Upper lobe of left lung (tissue), 6 donors: Measurements from ENCODE around the gene INTS2. TPM values are rescaled to one million over a fixed set of nuclear protein-coding genes. Genes with fewer than 3 reads are reported as not detected.
"Not testable (repeated sequence)": the region's sequence is repeated elsewhere in the genome, so short reads cannot be mapped to it uniquely, and the experiment has no call there.

Source experiments
- ATAC-seq, 2 donors: fragments of 200-7000 bp; cut with Tn5 transposase; one replicate each; pipeline ENCODE4 v1.9.1; 2022; ENCODE audit warnings: mild to moderate bottlenecking in 2 of 2, moderate library complexity in 2 of 2; ENCODE audit not compliant: low FRiP score in 2 of 2
- DNase-seq, 2 donors: peaks; one replicate each; pipeline ENCODE4 v3.0.0-alpha.2; 2019 to 2020
- H3K27ac ChIP-seq, 4 donors: fragments of 200-600 bp; sonication (generic); one replicate each; pipeline ENCODE4 v1.5.1; 2016 to 2019
- H3K27me3 ChIP-seq, 4 donors: fragments of 200-600 bp; sonication (generic); one replicate each; pipeline ENCODE4 v1.5.1; 2017 to 2019
- H3K36me3 ChIP-seq, 4 donors: fragments of 200-600 bp; sonication (generic); one replicate each; pipeline ENCODE4 v1.5.1; 2016 to 2019
- H3K4me1 ChIP-seq, 4 donors: fragments of 200-600 bp; sonication (generic); one replicate each; pipeline ENCODE4 v1.5.1; 2018 to 2019
- H3K4me3 ChIP-seq, 4 donors: fragments of 200-600 bp; sonication (generic); one replicate each; pipeline ENCODE4 v1.5.1; 2017 to 2019; ENCODE audit warnings: mild to moderate bottlenecking in 2 of 4, moderate library complexity in 1 of 4
- H3K9me3 ChIP-seq, 4 donors: fragments of 200-600 bp; sonication (generic); one replicate each; pipeline ENCODE4 v1.5.1; 2018 to 2019
- EP300 ChIP-seq, 4 donors: sonication (generic); formaldehyde crosslinking; IDR thresholded peaks; one replicate each; pipeline ENCODE4 v1.5.1; 2017; ENCODE audit warnings: antibody characterized with exemption in 4 of 4, control low read depth in 2 of 4
- POLR2A ChIP-seq, 4 donors: fragments of 450-650 bp; IDR thresholded peaks; one replicate each; pipeline ENCODE4 v1.5.1; 2016 to 2017; ENCODE audit warnings: antibody characterized with exemption in 4 of 4, mild to moderate bottlenecking in 2 of 4
- POLR2AphosphoS5 ChIP-seq, 2 donors: sonication (generic); formaldehyde crosslinking; IDR thresholded peaks; one replicate each; pipeline ENCODE4 v1.5.1; 2017; ENCODE audit warnings: antibody characterized with exemption in 2 of 2
- WGBS, 2 donors: methylation state at CpG; one replicate each; pipeline ENCODE4 v1.1.5; 2017 to 2018; 5-methylcytosine and 5-hydroxymethylcytosine counted together
- total RNA-seq, 6 donors: library from RNA; depleted of rRNA in 4 of 6; stranded (reverse); fragments of >200 nt in 4 of 6; gene quantifications; one replicate each; pipeline versions ENCODE4 v1.1.0 to v1.2.1, GENCODE V29; 2016 to 2021
- TF ChIP-seq, protein P1 (sequence below), 6 experiments: fragments of 450-650 bp in 4 of 6; fragments of 200-600 bp in 2 of 6; sonication (generic) in 2 of 6; IDR thresholded peaks; one replicate each; pipeline ENCODE4 v1.5.1; 2016 to 2019; ENCODE audit warnings: antibody characterized with exemption in 6 of 6
- donor health status: DM: no; HTN: no; CAD: no; lungs with moderate emphysema.
- donor health status: DM: no; HTN: yes; CAD: no; lungs with severe emphysema.

The INTS2 gene
- total RNA-seq, 6 donors from 2014 or later: 6.0 to 12.0 (median 9.9) TPM

DNA sequence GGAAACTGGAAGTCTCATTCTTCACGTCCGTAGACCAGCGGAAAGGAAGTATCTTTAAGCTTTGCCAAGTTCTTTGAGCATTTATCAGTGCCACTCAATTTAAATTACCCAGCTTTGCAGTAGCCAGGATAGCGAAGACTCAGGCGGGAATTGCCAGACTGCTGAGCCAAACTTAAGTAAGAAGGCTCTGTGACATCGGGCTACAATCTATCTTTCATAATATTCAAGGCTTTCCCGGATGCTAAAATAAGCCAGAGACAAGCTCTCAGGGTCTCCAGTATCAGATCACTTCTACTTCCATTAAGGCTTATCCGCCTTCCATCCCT is 64.0 kb downstream of the INTS2 start:
- Histone ChIP-seq H3K27ac (peak overlapping the region; percentile 68 to 84 (median 82)), H3K9me3 (no peaks in the 10 kb centered on the region), H3K4me3 (peak overlapping the region; percentile 23 to 78 (median 61)), H3K27me3 (no peaks in the 10 kb centered on the region), H3K4me1 (peaks cover 6 to 10% (median 8%) of the 10 kb centered on the region in 4 donors), H3K36me3 (peaks cover 0 to 14% (median under 1%) of the 10 kb centered on the region in 4 donors)
- TF ChIP-seq, protein P1, sequence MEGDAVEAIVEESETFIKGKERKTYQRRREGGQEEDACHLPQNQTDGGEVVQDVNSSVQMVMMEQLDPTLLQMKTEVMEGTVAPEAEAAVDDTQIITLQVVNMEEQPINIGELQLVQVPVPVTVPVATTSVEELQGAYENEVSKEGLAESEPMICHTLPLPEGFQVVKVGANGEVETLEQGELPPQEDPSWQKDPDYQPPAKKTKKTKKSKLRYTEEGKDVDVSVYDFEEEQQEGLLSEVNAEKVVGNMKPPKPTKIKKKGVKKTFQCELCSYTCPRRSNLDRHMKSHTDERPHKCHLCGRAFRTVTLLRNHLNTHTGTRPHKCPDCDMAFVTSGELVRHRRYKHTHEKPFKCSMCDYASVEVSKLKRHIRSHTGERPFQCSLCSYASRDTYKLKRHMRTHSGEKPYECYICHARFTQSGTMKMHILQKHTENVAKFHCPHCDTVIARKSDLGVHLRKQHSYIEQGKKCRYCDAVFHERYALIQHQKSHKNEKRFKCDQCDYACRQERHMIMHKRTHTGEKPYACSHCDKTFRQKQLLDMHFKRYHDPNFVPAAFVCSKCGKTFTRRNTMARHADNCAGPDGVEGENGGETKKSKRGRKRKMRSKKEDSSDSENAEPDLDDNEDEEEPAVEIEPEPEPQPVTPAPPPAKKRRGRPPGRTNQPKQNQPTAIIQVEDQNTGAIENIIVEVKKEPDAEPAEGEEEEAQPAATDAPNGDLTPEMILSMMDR (IDR thresholded peaks at IDR 0.05): no peak
- peak in 1 of 2 donors; percentile 22 for TF ChIP-seq POLR2AphosphoS5 (IDR thresholded peaks at IDR 0.05)
- DNase-seq (no peak), ATAC-seq (peak; percentile 56 to 65)
- 1 to 4% methylated on average over 8 of the region's 8 CpGs for WGBS, 2 donors

DNA sequence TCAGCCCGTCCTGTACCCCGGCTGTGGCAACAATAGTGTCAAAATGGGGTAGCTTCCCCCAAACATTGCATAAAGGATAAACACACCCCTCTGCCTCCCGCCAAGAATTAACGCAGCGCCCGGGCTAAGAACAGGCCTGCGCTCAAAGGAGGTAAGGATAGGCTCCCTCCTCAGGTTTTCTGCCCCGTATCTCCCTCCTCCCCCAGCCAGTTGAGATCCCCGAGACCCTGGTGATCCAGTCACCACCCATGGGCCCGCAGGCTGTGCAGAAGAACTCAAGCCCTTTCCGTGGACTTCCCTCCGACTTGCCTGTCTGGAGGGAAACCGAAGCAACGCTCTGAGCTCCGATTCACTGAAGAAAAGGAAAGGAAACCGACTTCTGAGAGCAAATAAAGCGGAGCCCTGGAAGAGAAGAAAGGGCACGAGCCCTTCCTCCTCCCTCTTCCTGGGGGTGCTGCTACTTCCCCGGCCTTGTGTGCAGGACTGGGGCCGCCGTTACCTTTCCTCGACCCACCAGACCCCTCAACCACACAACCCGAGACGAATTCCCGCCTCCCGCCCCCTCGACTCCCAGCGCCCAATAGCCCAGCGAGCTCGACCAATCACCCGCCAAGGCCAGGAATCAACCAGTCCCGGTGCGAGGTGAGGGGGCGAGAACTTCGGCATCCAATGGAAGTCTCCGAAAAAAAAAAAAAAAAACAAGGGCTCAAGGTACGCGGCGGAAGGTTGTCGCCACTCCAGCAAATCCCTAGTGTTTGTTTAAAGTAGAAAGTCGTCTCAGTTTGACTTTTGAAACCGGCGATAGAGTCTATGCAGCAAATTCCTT is 64.6 kb downstream of the INTS2 start, which contains the start of gene BRIP1:
TSS of gene BRIP1 (minus strand) at position 554 of the 826 bp plus-strand sequence. CDS start 1,989 bp downstream, outside the sequence.
- Histone ChIP-seq H3K4me3 (peak within 1 kb of the TSS; percentile 59 to 78 (median 61)), H3K27ac (peak within 1 kb of the TSS; percentile 68 to 84 (median 82)), H3K4me1 (peaks cover 6 to 10% (median 8%) of the 10 kb centered on the region in 4 donors), H3K9me3 (no peaks in the 10 kb centered on the region), H3K27me3 (no peaks in the 10 kb centered on the region), H3K36me3 (peaks cover 0 to 12% (median 0%) of the 10 kb centered on the region in 4 donors)
- ATAC-seq (peak; percentile 98 to 99), DNase-seq (peak; percentile 87 to 94)
- WGBS, 2 donors: 0% methylated on average over 30 to 42 of the region's 43 CpGs
- no peak for TF ChIP-seq EP300 (IDR thresholded peaks at IDR 0.05)
- no peak for TF ChIP-seq POLR2A (IDR thresholded peaks at IDR 0.05)
- no peak for TF ChIP-seq POLR2AphosphoS5 (IDR thresholded peaks at IDR 0.05)
- TF ChIP-seq, protein P1 (IDR thresholded peaks at IDR 0.05): no peak

DNA sequence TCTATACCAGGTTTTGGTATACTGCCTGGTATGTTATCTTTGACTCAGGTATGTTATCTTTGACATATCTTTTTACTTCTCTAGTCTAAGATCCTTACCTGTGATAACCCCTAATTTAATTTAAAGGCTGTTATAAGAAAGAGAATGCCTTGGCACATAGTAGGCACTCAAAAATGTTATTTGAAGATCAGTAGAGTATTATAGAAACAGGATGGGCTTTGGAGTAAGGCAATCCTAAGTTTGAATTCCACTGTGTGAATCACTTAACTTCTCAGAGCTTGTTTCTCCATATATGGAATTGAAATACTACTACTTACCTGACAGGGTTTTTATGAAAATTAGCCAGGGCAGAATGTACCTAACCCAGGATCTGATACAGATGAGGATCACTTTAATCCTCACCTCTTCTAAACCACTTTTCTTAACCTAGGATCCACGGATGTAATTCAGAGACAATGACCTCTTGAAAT is 65.6 kb downstream of the INTS2 start:
- H3K36me3 ChIP-seq: peaks cover 0 to 4% (median 0%) of the 10 kb centered on the region in 4 donors
- DNase-seq (no peak), ATAC-seq (no peak)
- H3K4me1 ChIP-seq: peaks cover 6 to 10% (median 8%) of the 10 kb centered on the region in 4 donors
- 34 to 35% methylated on average over 1 of the region's 1 CpG for WGBS, 2 donors
- TF ChIP-seq POLR2AphosphoS5 (IDR thresholded peaks at IDR 0.05) (no peak), POLR2A (IDR thresholded peaks at IDR 0.05) (no peak), EP300 (IDR thresholded peaks at IDR 0.05) (no peak)
- TF ChIP-seq, protein P1 (IDR thresholded peaks at IDR 0.05): no peak
- H3K4me3 ChIP-seq: peak overlapping the region in 1 of 4 donors; percentile 78
- no peak overlapping the region for H3K27ac ChIP-seq
- H3K9me3 ChIP-seq: no peaks in the 10 kb centered on the region
- H3K27me3 ChIP-seq: no peaks in the 10 kb centered on the region

DNA sequence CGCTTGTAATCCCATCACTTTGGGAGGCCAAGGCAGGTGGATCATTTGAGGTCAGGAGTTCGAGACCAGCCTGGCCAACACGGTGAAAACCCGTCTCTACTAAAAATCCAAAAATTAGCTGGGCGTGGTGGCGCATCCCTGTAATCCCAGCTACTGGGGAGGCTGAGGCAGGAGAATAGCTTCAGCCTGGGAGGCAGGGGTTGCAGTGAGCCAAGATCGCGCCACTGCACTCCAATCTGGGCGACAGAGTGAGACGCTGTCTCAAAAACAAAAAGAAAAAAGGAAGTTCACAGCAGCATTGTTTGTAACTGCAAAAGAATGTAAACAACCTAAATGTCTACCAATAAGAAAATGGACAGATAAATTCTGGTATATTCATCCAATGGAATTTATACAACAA is 67.4 kb downstream of the INTS2 start:
- not testable (repeated sequence) for H3K27ac ChIP-seq, DNase-seq, H3K4me3 ChIP-seq, H3K9me3 ChIP-seq, H3K36me3 ChIP-seq, ATAC-seq, H3K27me3 ChIP-seq
- H3K4me1 ChIP-seq: peaks cover 6 to 10% (median 8%) of the 10 kb centered on the region in 4 donors
- WGBS, 2 donors: 93 to 94% methylated on average over 10 of the region's 10 CpGs

DNA sequence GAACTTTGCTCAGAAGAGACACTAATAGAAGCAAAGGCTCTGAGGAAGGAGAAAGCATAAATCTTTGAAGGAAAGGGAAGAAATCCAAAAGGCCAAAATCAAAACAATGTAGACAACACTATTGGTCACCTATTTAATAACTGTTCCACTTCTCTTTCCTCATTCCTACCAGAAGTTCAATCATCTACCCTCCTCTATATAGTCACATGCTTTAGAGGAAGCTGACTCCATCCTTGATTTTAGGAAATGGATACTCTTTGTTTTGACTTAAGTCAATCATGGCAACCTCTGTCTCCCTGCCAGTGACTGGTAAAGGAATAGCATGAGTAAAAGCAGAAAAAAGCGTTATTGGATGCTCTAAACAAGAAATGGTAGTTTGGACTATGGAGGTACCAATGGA is 71.7 kb downstream of the INTS2 start:
- H3K36me3 ChIP-seq: no peaks in the 10 kb centered on the region
- H3K9me3 ChIP-seq: no peaks in the 10 kb centered on the region
- no peak for TF ChIP-seq POLR2AphosphoS5 (IDR thresholded peaks at IDR 0.05)
- TF ChIP-seq EP300 (IDR thresholded peaks at IDR 0.05): no peak
- TF ChIP-seq POLR2A (IDR thresholded peaks at IDR 0.05): no peak
- no peaks in the 10 kb centered on the region for H3K27me3 ChIP-seq
- no peak overlapping the region for H3K4me3 ChIP-seq
- no peaks in the 10 kb centered on the region for H3K4me1 ChIP-seq
- H3K27ac ChIP-seq: no peak overlapping the region
- ATAC-seq (no peak), DNase-seq (no peak)
- WGBS, 2 donors: 70 to 78% methylated on average over 1 of the region's 1 CpG
